ENCODE results near the gene HMOX2.

GRCh38 chr16:4455081-4455480, 21.1 kb upstream of the HMOX2 start:
- no peak for TF ChIP-seq REST (IDR thresholded peaks at IDR 0.05)
- no peak for TF ChIP-seq JUNB (IDR thresholded peaks at IDR 0.05)
- TF ChIP-seq ELK1 (IDR thresholded peaks at IDR 0.05; ENCODE audit: low read depth, low read length) = no peak
- TF ChIP-seq MYC (IDR thresholded peaks at IDR 0.05; ENCODE audit: borderline replicate concordance, low read length) = no peak
- no peak for TF ChIP-seq POLR2A (IDR thresholded peaks at IDR 0.05; ENCODE audit: low read length)
- no peak for TF ChIP-seq CTCF (IDR thresholded peaks at IDR 0.05)
- TF ChIP-seq ZC3H11A (IDR thresholded peaks at IDR 0.05) = no peak
- TF ChIP-seq NFE2L2 (conservative IDR thresholded peaks at IDR 0.05; ENCODE audit: low read length) = no peak
